ENCODE measurements around the gene FAHD1.

DNA sequence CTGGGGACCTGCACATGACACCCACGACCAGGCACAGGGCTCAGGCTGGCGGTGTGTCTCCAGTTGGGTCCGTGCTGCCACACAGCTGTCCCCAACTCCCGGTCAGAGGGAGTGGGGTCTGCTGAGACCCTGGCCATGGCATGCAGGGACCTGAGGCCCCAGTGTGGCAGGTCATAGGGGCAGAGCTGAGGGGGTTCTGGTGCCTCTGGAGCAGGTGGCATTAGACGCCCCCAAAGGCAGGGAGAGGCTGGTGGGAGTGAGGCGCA lies 40.0 kb upstream of the FAHD1 start:
- TF ChIP-seq CTCF (conservative IDR thresholded peaks at IDR 0.05 in 1 of 2, IDR thresholded peaks at IDR 0.05 in 1 of 2; ENCODE audit: low read depth in 1 of 2, low read length in 2 of 2) (no peak), EZH2 (IDR thresholded peaks at IDR 0.05; ENCODE audit: low read length, missing control alignments) (no peak)
